Fibroblast of lung (primary cell): ENCODE data around the gene TRPM6. TPM values are rescaled to one million over a fixed set of nuclear protein-coding genes. Genes with fewer than 3 reads are reported as not detected.
"Not testable (repeated sequence)": the region's sequence is repeated elsewhere in the genome, so short reads cannot be mapped to it uniquely, and the experiment has no call there.

Source experiments
- DNase-seq, 2 donors: peaks; one replicate each; pipeline versions ENCODE4 v3.0.0 to v3.0.0-alpha.2; 2010; ENCODE audit warnings: low read depth in 2 of 2
- H2AFZ ChIP-seq: 2 replicates; pipeline ENCODE4 v1.5.1; 2012; ENCODE audit warnings: low read length, control low read depth, inconsistent platforms
- H3K27ac ChIP-seq: 2 replicates; pipeline ENCODE4 v1.5.1; 2011; ENCODE audit warnings: low read length, control low read depth; ENCODE audit not compliant: insufficient read depth
- H3K27me3 ChIP-seq: 2 replicates; pipeline ENCODE4 v1.5.1; 2011; ENCODE audit warnings: mild to moderate bottlenecking, low read length; ENCODE audit not compliant: control insufficient read depth, insufficient read depth
- H3K36me3 ChIP-seq: 2 replicates; pipeline ENCODE4 v1.5.1; 2011; ENCODE audit warnings: low read length; ENCODE audit not compliant: control insufficient read depth, insufficient read depth
- H3K4me1 ChIP-seq: 2 replicates; pipeline ENCODE4 v1.5.1; 2011; ENCODE audit warnings: low read length; ENCODE audit not compliant: control insufficient read depth, insufficient read depth; ENCODE audit errors: extremely low read depth
- H3K4me2 ChIP-seq: 2 replicates; pipeline ENCODE4 v1.5.1; 2011; ENCODE audit warnings: low read length, control low read depth; ENCODE audit not compliant: insufficient read depth; ENCODE audit errors: extremely low read depth
- H3K4me3 ChIP-seq, 4 experiments: fragments of 200-600 bp in 1 of 4; sonication (generic) in 1 of 4; replicated peaks in 1 of 4; 2 replicates each; pipeline ENCODE4 v1.5.1; 2011 to 2016; ENCODE audit warnings: low read length in 4 of 4, low read depth in 3 of 4, mild to moderate bottlenecking in 3 of 4, control low read depth in 2 of 4, inconsistent platforms in 1 of 4, mixed read lengths in 1 of 4; ENCODE audit not compliant: insufficient read depth in 1 of 4; ENCODE audit errors: control extremely low read depth in 1 of 4
- H3K79me2 ChIP-seq: 2 replicates; pipeline ENCODE4 v1.5.1; 2012; ENCODE audit warnings: mild to moderate bottlenecking, low read length, inconsistent platforms; ENCODE audit not compliant: control insufficient read depth, insufficient read depth
- H3K9ac ChIP-seq: 2 replicates; pipeline ENCODE4 v1.5.1; 2011; ENCODE audit warnings: mild to moderate bottlenecking, low read length, control low read depth; ENCODE audit not compliant: insufficient read depth
- H3K9me3 ChIP-seq: 2 replicates; pipeline ENCODE4 v1.5.1; 2012; ENCODE audit warnings: low read depth, low read length; ENCODE audit not compliant: control insufficient read depth, insufficient read depth
- H4K20me1 ChIP-seq: 2 replicates; pipeline ENCODE4 v1.5.1; 2011; ENCODE audit warnings: low read length; ENCODE audit not compliant: control insufficient read depth, insufficient read depth; ENCODE audit errors: extremely low read depth
- EZH2 ChIP-seq: IDR thresholded peaks from 2 replicates; pipeline ENCODE4 v1.5.1; 2012; ENCODE audit warnings: low read length, control low read depth, mild to moderate bottlenecking; ENCODE audit errors: missing control alignments
- polyA plus RNA-seq, 2 donors: library from polyadenylated mRNA; depleted of rRNA in 1 of 2; stranded (reverse) in 1 of 2; unstranded in 1 of 2; fragments of >200 nt; gene quantifications; 2 replicates each; pipeline ENCODE4 v1.2.1, GENCODE V29; 2011 to 2012; ENCODE audit warnings: missing spikeins in 1 of 2
- total RNA-seq: library from RNA; depleted of rRNA; stranded (reverse); fragments of >200 nt; gene quantifications from 2 replicates; pipeline ENCODE4 v1.2.1, GENCODE V29; 2014
- TF ChIP-seq, protein P1 (sequence below), 2 donors: IDR thresholded peaks in 1 of 2; conservative IDR thresholded peaks in 1 of 2; 1 replicate in 1 of 2; 2 replicates in 1 of 2; pipeline ENCODE4 v1.5.1; 2011 to 2012; ENCODE audit warnings: low read length in 2 of 2, control low read depth in 1 of 2, inconsistent platforms in 1 of 2, low read depth in 1 of 2, mild to moderate bottlenecking in 1 of 2

TRPM6 gene
- total and polyA plus RNA-seq, 2 donors (not counting 1 experiment from before 2014, with no cell fraction given): under 0.01 to 0.02 TPM

DNA sequence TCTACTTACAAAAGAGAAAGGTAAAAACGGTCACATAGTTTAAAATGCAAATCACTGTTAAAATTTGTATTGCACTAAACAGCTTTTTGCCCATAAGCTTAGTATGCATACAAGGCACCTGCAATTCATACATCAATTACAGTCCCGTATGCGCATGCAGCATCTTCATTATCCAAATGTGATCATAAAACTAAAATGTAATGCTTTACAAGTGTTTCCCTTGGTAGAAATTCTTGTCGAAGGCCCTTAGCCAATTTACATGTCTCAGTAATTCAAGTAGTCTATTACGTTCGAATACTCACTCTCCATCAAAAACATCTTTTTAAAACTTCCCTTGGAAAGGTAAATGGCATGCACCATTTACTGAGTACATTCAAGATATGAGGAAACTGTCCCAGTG, 32.6 kb downstream of the TRPM6 start:
- no peak for DNase-seq
- Histone ChIP-seq H3K9ac (no peak overlapping the region), H3K4me2 (no peak overlapping the region), H3K4me3 (no peak overlapping the region), H3K4me1 (no peaks in the 10 kb centered on the region), H3K27ac (no peak overlapping the region), H4K20me1 (no peaks in the 10 kb centered on the region), H3K9me3 (no peaks in the 10 kb centered on the region), H3K79me2 (no peaks in the 10 kb centered on the region), H3K36me3 (no peaks in the 10 kb centered on the region), H2AFZ (no peak overlapping the region), H3K27me3 (no peaks in the 10 kb centered on the region)
- TF ChIP-seq, protein P1, sequence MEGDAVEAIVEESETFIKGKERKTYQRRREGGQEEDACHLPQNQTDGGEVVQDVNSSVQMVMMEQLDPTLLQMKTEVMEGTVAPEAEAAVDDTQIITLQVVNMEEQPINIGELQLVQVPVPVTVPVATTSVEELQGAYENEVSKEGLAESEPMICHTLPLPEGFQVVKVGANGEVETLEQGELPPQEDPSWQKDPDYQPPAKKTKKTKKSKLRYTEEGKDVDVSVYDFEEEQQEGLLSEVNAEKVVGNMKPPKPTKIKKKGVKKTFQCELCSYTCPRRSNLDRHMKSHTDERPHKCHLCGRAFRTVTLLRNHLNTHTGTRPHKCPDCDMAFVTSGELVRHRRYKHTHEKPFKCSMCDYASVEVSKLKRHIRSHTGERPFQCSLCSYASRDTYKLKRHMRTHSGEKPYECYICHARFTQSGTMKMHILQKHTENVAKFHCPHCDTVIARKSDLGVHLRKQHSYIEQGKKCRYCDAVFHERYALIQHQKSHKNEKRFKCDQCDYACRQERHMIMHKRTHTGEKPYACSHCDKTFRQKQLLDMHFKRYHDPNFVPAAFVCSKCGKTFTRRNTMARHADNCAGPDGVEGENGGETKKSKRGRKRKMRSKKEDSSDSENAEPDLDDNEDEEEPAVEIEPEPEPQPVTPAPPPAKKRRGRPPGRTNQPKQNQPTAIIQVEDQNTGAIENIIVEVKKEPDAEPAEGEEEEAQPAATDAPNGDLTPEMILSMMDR (conservative IDR thresholded peaks at IDR 0.05 in 1 of 2, IDR thresholded peaks at IDR 0.05 in 1 of 2; ENCODE audit: low read depth in 1 of 2, low read length in 2 of 2): no peak
- no peak for TF ChIP-seq EZH2

DNA sequence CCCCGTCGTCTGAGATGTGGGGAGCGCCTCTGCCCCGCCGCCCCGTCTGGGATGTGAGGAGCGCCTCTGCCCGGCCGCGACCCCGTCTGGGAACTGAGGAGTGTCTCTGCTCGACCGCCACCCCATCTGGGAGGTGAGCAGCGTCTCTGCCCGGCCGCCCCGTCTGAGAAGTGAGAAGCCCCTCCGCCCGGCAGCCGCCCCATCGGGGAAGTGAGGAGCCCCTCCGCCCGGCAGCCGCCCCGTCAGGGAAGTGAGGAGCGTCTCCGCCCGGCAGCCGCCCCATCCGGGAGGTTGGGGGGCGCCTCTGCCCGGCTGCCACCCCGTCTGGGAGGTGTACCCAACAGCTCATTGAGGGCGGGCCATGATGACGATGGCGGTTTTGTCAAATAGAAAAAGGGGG, 34.7 kb downstream of the TRPM6 start:
- H3K27me3 ChIP-seq, H3K9me3 ChIP-seq, H2AFZ ChIP-seq, H3K79me2 ChIP-seq, H3K9ac ChIP-seq, H4K20me1 ChIP-seq, H3K27ac ChIP-seq, H3K36me3 ChIP-seq, H3K4me2 ChIP-seq, DNase-seq, H3K4me1 ChIP-seq, H3K4me3 ChIP-seq: not testable (repeated sequence)

DNA sequence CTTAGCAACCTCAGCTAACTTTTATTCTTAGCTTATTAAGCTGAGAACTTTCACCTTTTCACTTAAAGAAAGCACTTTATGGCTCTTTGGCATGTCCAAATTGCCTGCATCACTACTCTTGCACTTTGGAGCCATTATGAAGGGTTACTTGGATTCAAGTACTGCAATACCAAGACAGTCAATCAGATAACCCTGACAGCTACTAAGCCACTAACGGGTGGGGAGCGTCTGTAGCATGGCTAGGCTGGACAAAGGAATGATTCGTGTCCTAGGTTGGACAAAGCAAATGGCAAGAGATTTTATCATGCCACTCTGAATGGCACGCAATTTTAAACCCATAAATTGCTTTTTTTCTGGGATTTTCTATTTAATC, 39.6 kb downstream of the TRPM6 start:
- no peak overlapping the region for H3K27ac ChIP-seq
- H2AFZ ChIP-seq: no peak overlapping the region
- no peak overlapping the region for H3K4me3 ChIP-seq
- H3K79me2 ChIP-seq: no peaks in the 10 kb centered on the region
- no peaks in the 10 kb centered on the region for H3K36me3 ChIP-seq
- no peak overlapping the region for H3K9ac ChIP-seq
- H3K9me3 ChIP-seq: no peaks in the 10 kb centered on the region
- no peak overlapping the region for H3K4me2 ChIP-seq
- no peaks in the 10 kb centered on the region for H3K4me1 ChIP-seq
- TF ChIP-seq, protein P1 (conservative IDR thresholded peaks at IDR 0.05 in 1 of 2, IDR thresholded peaks at IDR 0.05 in 1 of 2; ENCODE audit: low read depth in 1 of 2, low read length in 2 of 2): no peak
- TF ChIP-seq EZH2: no peak
- H3K27me3 ChIP-seq: no peaks in the 10 kb centered on the region
- no peak for DNase-seq
- H4K20me1 ChIP-seq: no peaks in the 10 kb centered on the region
